Kidney epithelial cell (primary cell): ENCODE measurements around the gene MARK4. TPM values are rescaled to one million over a fixed set of nuclear protein-coding genes. Genes with fewer than 3 reads are reported as not detected.
A peak's percentile ranks its signal among the peaks of the same experiment; 100 is the strongest.

Experiments
- DNase-seq: peaks from one replicate; pipeline ENCODE4 v3.0.0-alpha.2; 2010; ENCODE audit warnings: low read depth
- H3K27me3 ChIP-seq: 2 replicates; pipeline ENCODE4 v1.6.0; 2011; ENCODE audit warnings: low read length; ENCODE audit not compliant: control insufficient read depth, insufficient read depth
- H3K36me3 ChIP-seq: 2 replicates; pipeline ENCODE4 v1.5.1; 2011; ENCODE audit warnings: low read length; ENCODE audit not compliant: control insufficient read depth, insufficient read depth
- H3K4me3 ChIP-seq: 2 replicates; pipeline ENCODE4 v1.5.1; 2011; ENCODE audit warnings: low read depth, mild to moderate bottlenecking, control low read depth, low read length
- CTCF ChIP-seq: IDR thresholded peaks from 2 replicates; pipeline ENCODE4 v1.5.1; 2011; ENCODE audit warnings: mild to moderate bottlenecking, moderate library complexity, low read length, control low read depth, inconsistent platforms; ENCODE audit not compliant: insufficient read depth, poor library complexity, severe bottlenecking
- total RNA-seq: library from RNA; depleted of rRNA; stranded (reverse); fragments of >200 nt; gene quantifications from 2 replicates; pipeline ENCODE4 v1.2.3, GENCODE V29; 2015

The MARK4 gene
- total RNA-seq, result 21.8 and 21.9 TPM in 2 replicates

DNA sequence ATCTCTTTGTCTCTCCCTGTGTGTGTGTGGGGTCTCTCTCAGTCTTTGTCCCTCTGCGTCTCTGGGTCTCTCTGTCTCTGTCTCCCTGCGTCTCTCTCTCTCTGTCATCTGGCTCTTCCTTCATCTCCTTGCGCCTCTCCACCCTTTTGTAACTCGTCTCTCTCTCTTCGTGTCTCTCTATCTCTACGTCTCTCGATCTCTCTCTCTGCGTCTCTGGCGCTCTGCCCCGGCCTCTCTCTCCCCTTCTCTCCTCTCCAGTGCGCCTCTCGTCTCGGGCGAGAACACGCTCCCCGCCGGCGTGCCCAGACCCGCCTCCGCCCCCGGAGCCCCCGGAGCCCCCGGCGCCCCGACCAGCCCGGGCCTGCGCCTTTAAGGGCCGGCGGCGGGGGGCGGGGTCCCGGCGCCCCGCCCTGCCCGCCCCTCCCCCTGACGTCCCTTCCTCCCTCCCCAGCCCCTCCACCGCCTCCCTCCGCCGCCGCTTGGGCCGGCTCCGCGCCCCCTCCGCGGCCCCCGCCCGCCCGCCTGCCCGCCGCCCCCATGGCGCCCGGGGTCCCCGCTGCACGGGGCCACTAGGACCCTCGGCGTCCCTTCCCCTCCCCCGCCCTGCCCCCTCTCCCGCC is at the start of gene MARK4:
MARK4 (plus strand) TSS at position 440 of the 620 bp plus-strand sequence. CDS start 318 bp downstream, outside the sequence.
- H3K36me3 ChIP-seq, result no peaks in the 10 kb centered on the region
- no peak for TF ChIP-seq CTCF
- no peaks in the 10 kb centered on the region for H3K27me3 ChIP-seq
- DNase-seq, result no peak
- H3K4me3 ChIP-seq, result peak within 1 kb of the TSS; percentile 89

- no peak for DNase-seq
- no peak overlapping the region for H3K4me3 ChIP-seq
- peaks cover 2% of the 10 kb centered on the region for H3K27me3 ChIP-seq
- TF ChIP-seq CTCF, result no peak
- no peaks in the 10 kb centered on the region for H3K36me3 ChIP-seq
These were observed 48.4 kb upstream of the MARK4 start for GRCh38 chr19:45202637-45203036.

DNA sequence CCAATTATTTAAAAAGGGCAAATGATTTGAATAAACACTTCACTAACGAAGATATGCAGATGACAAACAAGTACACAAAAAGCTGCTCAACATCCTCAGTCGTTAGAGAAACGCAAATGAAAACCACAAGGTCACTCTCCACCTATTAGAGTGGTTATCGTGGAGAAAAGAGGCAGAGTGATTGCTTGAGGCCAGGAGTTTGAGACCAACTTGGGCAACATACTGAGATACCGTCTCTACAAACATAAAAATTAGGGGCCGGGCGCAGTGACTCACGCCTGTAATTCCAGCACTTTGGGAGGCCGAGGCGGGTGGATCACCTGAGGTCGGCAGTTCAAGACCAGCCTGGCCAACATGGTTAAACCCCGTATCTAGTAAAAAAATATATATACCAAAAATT is 45.3 kb upstream of the MARK4 start:
- no peak for TF ChIP-seq CTCF
- no peaks in the 10 kb centered on the region for H3K27me3 ChIP-seq

GRCh38 chr19:45206328-45206727 is 44.7 kb upstream of the MARK4 start:
- no peak for TF ChIP-seq CTCF
- Histone ChIP-seq H3K27me3 (no peaks in the 10 kb centered on the region), H3K36me3 (no peaks in the 10 kb centered on the region), H3K4me3 (no peak overlapping the region)
- DNase-seq, result no peak

More for the DNA sequence above, 45.3 kb upstream of the MARK4 start:
- no peak for DNase-seq
- H3K36me3 ChIP-seq, result no peaks in the 10 kb centered on the region
- H3K4me3 ChIP-seq, result no peak overlapping the region

GRCh38 chr19:45211751-45212381 is 39.2 kb upstream of the MARK4 start:
- Histone ChIP-seq H3K4me3 (no peak overlapping the region), H3K36me3 (no peaks in the 10 kb centered on the region), H3K27me3 (peaks cover 12% of the 10 kb centered on the region)
- no peak for DNase-seq
- TF ChIP-seq CTCF, result no peak
